ENCODE measurements around the gene PRKAG1. TPM values are rescaled to one million over a fixed set of nuclear protein-coding genes. Genes with fewer than 3 reads are reported as not detected.
A peak's percentile ranks its signal among the peaks of the same experiment; 100 is the strongest.

The PRKAG1 gene
- total and polyA plus RNA-seq, 7 donors: 49.5 to 105 (median 75.1) TPM

GRCh38 chr12:49058366-49059044 lies 39.9 kb upstream of the PRKAG1 start:
- Histone ChIP-seq H3K4me3 (peak overlapping the region; percentile 99), H3K27ac (peak overlapping the region; percentile 95), H3K9me3 (no peaks in the 10 kb centered on the region), H3K27me3 (ENCODE audit: insufficient read depth in 3 of 3, low read length in 2 of 3) (no peaks in the 10 kb centered on the region), H3K4me1 (peaks cover 33% of the 10 kb centered on the region), H3K36me3 (ENCODE audit: insufficient read depth in 1 of 2, low read depth in 1 of 2) (peaks cover 0 to 17% of the 10 kb centered on the region in 2 donors)
- 4 to 5% (median 4%) methylated on average over 5 of the region's 5 CpGs for WGBS, 3 donors
- DNase-seq (no peak), ATAC-seq (no peak)
- intact Hi-C loops (cut with DNase I): loop anchor here (5.0 kb wide), 1 partner anchor 36 kb away; no protein-coding TSS in a partner anchor
- no peak for TF ChIP-seq CTCF (IDR thresholded peaks at IDR 0.05)

- peaks cover 33% of the 10 kb centered on the region for H3K4me1 ChIP-seq
- H3K36me3 ChIP-seq (ENCODE audit: insufficient read depth in 1 of 2, low read depth in 1 of 2): peaks cover 2 to 24% of the 10 kb centered on the region in 2 donors
- H3K4me3 ChIP-seq: peak overlapping the region; percentile 99
- intact Hi-C loops (cut with DNase I): loop anchor here (5.0 kb wide), 1 partner anchor 36 kb away; no protein-coding TSS in a partner anchor
- H3K9me3 ChIP-seq: no peaks in the 10 kb centered on the region
- no peaks in the 10 kb centered on the region for H3K27me3 ChIP-seq (ENCODE audit: insufficient read depth in 3 of 3, low read length in 2 of 3)
- 1 to 8% (median 2%) methylated on average over 4 of the region's 4 CpGs for WGBS, 3 donors
- DNase-seq: no peak
- TF ChIP-seq CTCF (IDR thresholded peaks at IDR 0.05): no peak
- ATAC-seq: no peak
- peak overlapping the region; percentile 95 for H3K27ac ChIP-seq
Observed at GRCh38 chr12:49057888-49058287, 39.3 kb upstream of the PRKAG1 start.

GRCh38 chr12:49055978-49056754 lies 37.6 kb upstream of the PRKAG1 start:
- intact Hi-C loops (cut with DNase I): loop anchor here (5.0 kb wide), 1 partner anchor 34 kb away; no protein-coding TSS in a partner anchor
- peaks cover 33% of the 10 kb centered on the region for H3K4me1 ChIP-seq
- DNase-seq (no peak), ATAC-seq (peak; percentile 36 to 62 (median 57))
- no peak for TF ChIP-seq CTCF (IDR thresholded peaks at IDR 0.05)
- peak overlapping the region; percentile 95 for H3K27ac ChIP-seq
- H3K36me3 ChIP-seq (ENCODE audit: insufficient read depth in 1 of 2, low read depth in 1 of 2): peaks cover 6 to 39% of the 10 kb centered on the region in 2 donors
- peak overlapping the region; percentile 99 for H3K4me3 ChIP-seq
- WGBS, 3 donors: 33 to 42% (median 37%) methylated on average over 7 of the region's 7 CpGs
- H3K27me3 ChIP-seq (ENCODE audit: insufficient read depth in 3 of 3, low read length in 2 of 3): no peaks in the 10 kb centered on the region
- no peaks in the 10 kb centered on the region for H3K9me3 ChIP-seq

- peaks cover 6 to 50% of the 10 kb centered on the region in 2 donors for H3K36me3 ChIP-seq (ENCODE audit: insufficient read depth in 1 of 2, low read depth in 1 of 2)
- H3K9me3 ChIP-seq: no peaks in the 10 kb centered on the region
- peaks cover 33% of the 10 kb centered on the region for H3K4me1 ChIP-seq
- H3K27ac ChIP-seq: peak overlapping the region; percentile 39
- WGBS, 3 donors: 54 to 60% (median 59%) methylated on average over 4 of the region's 4 CpGs
- DNase-seq (no peak), ATAC-seq (no peak)
- no peak overlapping the region for H3K4me3 ChIP-seq
- no peaks in the 10 kb centered on the region for H3K27me3 ChIP-seq (ENCODE audit: insufficient read depth in 3 of 3, low read length in 2 of 3)
- no peak for TF ChIP-seq CTCF (IDR thresholded peaks at IDR 0.05)
- intact Hi-C loops (cut with DNase I): loop anchor here (5.0 kb wide), 1 partner anchor 33 kb away; no protein-coding TSS in a partner anchor
Observed at GRCh38 chr12:49055092-49055491, 36.5 kb upstream of the PRKAG1 start.
